ENCODE measurements around the gene HRH2.
"Not testable (repeated sequence)": the region's sequence is repeated elsewhere in the genome, so short reads cannot be mapped to it uniquely, and the experiment has no call there.

HRH2 gene

GRCh38 chr5:175657593-175658271 lies at the start of gene HRH2:
Gene HRH2, plus strand, starts transcription at chr5:175658071. Its CDS starts 25,163 bp downstream, at chr5:175683234.
- DNase-seq (ENCODE audit: low spot score): no peak

- no peak for DNase-seq (ENCODE audit: low spot score)
Measured at GRCh38 chr5:175609526-175609925, 48.3 kb upstream of the HRH2 start.

GRCh38 chr5:175610381-175610780 lies 47.5 kb upstream of the HRH2 start:
- no peak for DNase-seq (ENCODE audit: low spot score)

GRCh38 chr5:175610898-175611297 lies 47.0 kb upstream of the HRH2 start:
- no peak for DNase-seq (ENCODE audit: low spot score)

GRCh38 chr5:175614223-175614815 lies 43.6 kb upstream of the HRH2 start:
- no peak for DNase-seq (ENCODE audit: low spot score)

- no peak for DNase-seq (ENCODE audit: low spot score)
Measured at GRCh38 chr5:175614861-175615260, 43.0 kb upstream of the HRH2 start.

- DNase-seq (ENCODE audit: low spot score): no peak
Measured at GRCh38 chr5:175616083-175616482, 41.8 kb upstream of the HRH2 start.

GRCh38 chr5:175616527-175616926 lies 41.3 kb upstream of the HRH2 start:
- DNase-seq (ENCODE audit: low spot score): not testable (repeated sequence)

DNA sequence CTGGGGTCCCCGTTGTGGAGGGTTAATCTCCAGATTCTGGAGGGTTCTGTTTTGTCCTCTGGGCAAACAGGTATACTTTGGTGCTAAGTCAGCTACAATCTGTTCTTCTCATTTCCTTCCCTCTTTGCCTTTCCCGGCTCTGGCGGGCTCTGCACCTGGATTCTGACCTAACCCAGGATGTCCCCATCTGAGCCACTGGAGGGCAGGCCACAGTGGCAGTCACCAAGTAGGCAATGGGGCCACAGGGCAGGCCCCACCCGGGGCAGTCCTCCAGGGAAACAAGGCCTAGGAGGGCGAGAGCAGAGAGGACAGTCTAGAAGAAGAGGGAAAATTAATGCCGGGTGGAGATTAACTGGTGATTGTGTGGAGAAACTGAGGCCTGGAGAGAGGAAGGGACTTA lies 40.4 kb upstream of the HRH2 start:
- DNase-seq (ENCODE audit: low spot score): no peak

DNA sequence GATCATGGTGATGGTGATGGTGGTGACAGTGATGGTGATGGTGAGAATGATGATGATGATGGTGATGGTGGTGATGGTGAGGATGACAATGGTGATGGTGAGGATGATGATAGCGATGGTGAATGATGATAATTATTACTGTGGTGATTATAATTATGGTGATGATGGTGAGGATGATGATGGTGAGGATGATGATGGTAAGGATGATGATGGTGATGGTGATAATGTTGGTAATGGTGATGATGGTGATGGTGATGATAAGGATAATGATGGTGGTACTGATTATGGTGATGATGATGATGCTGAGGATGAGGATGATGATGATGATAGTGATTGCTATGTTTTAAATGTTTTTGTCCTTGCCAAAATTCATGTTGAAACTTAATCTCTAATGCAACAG lies 37.3 kb upstream of the HRH2 start:
- no peak for DNase-seq (ENCODE audit: low spot score)

GRCh38 chr5:175621971-175622370 lies 35.9 kb upstream of the HRH2 start:
- no peak for DNase-seq (ENCODE audit: low spot score)

DNA sequence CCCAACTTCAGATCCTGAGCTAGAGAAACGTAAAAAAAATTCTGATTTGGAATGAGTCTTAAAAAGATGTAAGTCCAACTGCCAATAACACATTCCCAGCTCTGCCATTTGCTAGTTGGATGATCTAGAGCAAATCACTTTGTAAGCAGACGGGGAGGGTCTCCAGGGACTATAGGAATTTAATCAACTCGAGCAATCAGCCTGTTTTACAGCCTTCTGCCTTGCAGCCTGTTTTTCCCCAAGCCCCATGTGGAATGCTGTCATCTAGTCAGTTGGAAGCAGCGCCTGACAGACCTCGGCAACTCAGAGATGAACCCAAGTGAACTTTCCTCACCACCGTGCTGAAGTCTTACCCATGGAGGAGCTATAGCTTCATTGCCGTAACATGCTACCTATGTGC lies 34.8 kb upstream of the HRH2 start:
- DNase-seq (ENCODE audit: low spot score): no peak

GRCh38 chr5:175624316-175624715 lies 33.6 kb upstream of the HRH2 start:
- DNase-seq (ENCODE audit: low spot score): no peak

GRCh38 chr5:175627005-175627404 lies 30.9 kb upstream of the HRH2 start:
- DNase-seq (ENCODE audit: low spot score): no peak

GRCh38 chr5:175627739-175628138 lies 30.1 kb upstream of the HRH2 start:
- DNase-seq (ENCODE audit: low spot score): no peak

DNA sequence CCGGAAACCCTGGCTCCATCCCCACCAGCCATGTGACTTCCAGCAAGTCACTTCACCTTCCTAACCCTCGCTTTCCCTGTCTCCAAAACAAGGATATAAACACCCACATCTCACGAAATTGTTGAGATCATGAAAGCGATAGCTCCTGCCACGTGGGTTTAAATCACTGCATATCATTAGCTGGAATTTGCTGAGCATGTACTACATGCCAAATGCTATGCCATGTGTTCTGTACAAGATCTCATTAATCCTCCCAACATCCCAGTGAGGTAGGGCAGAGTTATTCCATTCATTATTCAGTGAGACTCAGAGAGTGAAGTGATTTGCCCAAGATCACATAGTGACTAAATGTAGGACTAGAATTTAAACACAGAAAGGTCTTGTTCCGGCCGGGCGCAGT lies 29.2 kb upstream of the HRH2 start:
- DNase-seq (ENCODE audit: low spot score): no peak

DNA sequence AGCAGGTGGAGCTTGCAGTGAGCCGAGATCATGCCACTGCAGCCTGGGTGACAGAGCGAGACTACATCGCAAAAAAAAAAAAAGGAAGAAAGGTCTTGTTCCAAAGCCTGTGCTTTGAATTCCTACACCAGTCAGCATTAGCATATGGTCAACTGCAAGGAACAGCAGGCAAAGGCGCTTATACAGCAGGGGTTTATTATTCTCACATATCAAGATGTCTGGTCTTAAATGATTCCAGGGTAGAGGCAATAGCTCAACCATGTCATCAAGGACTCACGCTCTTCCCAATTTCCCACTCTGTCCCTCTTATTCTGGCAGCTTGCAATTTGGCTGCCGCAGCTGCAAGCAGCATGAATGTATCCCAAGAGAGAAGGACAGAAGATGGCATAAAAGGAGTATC lies 28.6 kb upstream of the HRH2 start:
- no peak for DNase-seq (ENCODE audit: low spot score)

- no peak for DNase-seq (ENCODE audit: low spot score)
Measured at GRCh38 chr5:175629793-175630192, 28.1 kb upstream of the HRH2 start.

DNA sequence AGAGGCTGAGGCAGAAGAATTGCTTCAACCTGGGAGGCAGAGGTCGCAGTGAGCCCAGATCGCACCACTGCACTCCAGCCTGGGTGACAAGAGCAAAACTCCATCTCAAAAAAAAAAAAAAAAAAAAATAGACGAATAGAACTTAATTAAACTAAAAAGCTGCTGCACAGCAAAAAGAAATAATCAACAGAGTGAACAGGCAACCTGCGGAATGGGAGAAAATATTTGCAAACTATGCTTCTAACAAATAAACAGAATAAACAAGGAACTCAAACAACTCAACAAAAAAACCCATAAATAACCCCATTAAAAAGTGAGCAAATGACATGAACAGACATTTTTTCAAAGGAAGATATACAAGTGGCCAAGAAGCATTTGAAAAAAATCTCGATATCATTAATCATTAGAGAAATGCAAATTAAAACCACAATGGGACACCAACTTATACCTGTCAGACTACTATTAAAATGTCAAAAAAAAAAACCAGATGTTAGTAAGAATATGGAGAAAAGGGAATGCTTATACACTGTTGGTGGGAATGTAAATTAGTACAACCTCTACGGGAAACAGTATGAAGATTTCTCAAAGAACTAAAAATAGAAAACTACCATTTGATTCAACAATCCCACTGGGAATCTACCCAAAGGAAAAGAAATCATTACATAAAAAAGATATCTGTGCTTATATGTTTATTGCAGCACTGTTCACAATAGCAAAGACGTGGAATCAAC lies 21.9 kb upstream of the HRH2 start:
- DNase-seq (ENCODE audit: low spot score): no peak

- DNase-seq (ENCODE audit: low spot score): no peak
Measured at GRCh38 chr5:175638305-175638704, 19.6 kb upstream of the HRH2 start.

DNA sequence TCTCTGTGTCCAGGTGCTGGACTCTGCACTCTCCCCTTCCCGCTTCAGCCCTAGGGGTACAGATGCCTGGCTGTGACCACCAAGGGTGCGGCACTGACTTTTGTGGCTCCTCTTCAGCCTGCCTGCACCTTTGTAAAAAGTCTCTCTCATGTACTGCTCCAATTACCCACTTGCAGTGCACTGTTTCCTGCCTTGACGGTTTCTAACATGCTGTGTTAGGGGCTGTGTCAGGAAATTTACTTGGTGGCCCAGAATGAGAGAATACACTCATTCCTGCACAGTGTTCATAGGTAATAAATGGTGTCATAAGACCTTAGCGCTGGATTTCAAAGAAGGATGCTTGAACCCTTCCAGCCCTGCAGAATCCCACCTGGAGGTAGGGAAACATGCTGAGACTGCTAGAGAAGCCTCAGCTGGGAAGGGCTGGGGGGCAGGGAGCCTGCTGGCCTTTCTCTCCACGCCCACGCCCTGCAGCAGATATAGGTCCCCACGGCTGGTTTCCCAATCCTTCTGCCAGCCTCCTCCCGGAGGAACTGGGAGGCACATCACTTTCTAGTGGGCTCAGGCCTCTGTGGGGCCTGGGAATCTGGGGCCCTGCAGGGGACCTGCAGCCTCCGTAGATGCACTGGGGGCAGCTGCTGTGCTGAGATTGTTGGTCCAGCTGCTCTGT lies 17.6 kb upstream of the HRH2 start:
- DNase-seq (ENCODE audit: low spot score): no peak

DNA sequence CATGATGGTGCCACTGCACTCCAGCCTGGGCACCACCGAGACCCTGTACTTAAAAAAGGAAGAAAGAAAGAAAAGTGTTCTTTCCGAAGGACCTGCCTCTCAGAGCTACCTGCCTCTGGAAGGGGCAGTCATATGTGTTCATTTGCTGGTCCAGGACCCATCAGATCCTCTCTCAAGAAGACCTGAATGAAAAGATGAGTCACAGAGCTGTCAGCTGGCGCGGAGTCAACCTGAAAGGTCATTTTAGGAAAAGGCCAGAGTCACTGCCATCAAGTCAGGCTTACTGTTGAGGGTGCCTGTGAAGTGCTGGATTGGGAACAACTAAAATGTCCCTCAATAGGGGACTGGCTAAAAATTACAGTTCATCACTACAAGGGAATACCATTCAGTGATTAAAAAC lies 14.9 kb upstream of the HRH2 start:
- no peak for DNase-seq (ENCODE audit: low spot score)

DNA sequence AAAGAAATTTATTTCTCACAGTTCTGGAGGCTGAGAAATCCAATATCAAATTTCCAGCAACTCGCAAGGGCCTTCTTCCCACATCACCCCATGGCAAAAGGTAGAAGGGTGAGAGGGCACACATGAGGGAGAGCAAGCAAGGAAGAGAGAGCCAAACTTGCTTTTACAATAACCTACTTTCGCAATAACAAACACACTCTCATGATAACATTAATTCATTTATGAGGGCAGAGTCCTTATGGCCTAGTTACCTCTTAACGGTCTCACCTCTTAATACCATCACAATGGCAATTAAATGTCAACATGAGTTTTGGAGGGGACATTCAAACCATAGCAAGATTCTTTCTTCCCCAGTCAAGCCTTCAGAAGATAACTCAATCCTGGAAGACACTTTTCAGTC lies 11.6 kb upstream of the HRH2 start:
- DNase-seq (ENCODE audit: low spot score): no peak
